NCI-H1048 (cell line): ENCODE results near the gene SMIM12.

Experiments
- DNase-seq: peaks from one replicate; lab custom pipeline; 2025; lab: John Stamatoyannopoulos, UW

SMIM12 gene, protein sequence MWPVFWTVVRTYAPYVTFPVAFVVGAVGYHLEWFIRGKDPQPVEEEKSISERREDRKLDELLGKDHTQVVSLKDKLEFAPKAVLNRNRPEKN

DNA sequence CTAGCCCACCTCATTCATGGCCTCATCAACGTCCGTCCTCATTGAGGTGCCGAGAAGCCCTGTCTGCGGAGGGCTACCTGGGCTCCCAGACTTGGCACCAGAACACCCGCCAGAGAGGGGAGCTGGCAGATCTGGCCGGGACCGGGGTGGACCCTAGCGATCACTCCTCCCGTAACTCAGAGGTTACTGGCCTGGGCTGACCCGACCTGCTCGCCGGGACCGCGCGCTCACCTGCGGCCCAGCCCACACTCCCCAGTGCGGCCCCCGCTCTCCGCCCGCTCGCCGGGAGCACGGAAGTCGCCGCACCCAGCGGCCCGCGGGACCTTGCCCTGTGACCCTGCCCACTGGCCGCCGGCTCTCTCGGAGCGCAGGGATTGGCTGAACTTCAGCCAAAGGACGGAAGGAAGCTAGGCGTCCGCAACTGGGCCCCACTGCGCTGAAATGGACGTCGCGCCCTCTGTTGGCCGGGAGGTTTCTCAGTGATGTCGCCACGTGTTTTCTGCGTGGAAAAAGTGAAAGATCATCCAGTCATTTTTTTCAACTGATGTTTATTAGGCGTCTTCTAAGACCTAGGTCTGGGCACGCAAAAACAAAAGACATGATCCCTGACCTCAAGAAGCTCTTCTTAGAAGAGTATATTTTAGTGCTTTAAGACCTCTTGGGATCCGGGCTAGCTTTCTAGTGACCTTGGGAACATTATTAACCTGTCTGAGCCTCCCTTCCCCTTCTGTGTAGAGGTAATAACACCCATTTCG, at the start of gene SMIM12:
TSS of gene SMIM12 (minus strand) at position 304 of the 755 bp plus-strand sequence. CDS start 3,772 bp downstream, outside the sequence.
- DNase-seq: peak; percentile 65

DNA sequence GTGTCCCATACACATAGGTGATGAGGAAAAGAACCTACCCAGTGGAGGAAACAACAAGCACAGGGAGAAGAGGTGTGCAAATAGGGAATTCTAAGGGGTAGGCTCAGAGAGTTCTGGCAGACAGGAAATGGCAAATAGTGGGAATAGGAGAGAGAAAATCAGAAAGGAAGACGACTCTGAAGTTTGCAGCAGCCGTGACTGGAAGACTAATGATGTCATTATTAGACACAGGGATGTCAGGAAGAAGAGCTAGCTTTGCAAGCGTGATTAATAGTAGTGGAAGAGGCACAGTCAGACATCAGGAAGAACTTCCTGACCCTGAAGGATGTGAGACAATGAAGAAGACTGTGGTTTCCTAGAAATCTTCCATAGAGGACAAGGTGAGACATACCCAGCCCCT, 48.8 kb upstream of the SMIM12 start:
- no peak for DNase-seq

- DNase-seq: peak; percentile 63
Observed at GRCh38 chr1:34907487-34908090, 48.0 kb upstream of the SMIM12 start.

DNA sequence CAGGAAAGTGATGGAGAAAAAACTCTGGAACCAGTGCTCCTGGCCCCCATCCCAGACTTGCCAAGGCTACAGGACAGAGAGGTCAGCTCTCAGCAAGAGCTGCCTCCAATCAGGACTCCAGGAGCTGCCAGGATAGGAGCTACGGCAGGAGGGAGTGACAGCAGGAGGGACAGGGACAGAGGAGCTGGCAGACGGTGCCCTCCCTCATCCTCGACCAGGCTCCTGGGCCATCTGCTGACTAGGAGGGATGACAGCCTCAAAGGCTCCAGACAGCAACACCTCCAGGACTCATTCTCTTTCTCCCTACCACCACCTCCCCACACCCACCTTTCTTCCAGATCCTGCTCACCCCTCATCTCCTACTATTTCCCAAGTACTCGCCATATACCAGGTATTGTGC, 47.2 kb upstream of the SMIM12 start:
- no peak for DNase-seq

DNA sequence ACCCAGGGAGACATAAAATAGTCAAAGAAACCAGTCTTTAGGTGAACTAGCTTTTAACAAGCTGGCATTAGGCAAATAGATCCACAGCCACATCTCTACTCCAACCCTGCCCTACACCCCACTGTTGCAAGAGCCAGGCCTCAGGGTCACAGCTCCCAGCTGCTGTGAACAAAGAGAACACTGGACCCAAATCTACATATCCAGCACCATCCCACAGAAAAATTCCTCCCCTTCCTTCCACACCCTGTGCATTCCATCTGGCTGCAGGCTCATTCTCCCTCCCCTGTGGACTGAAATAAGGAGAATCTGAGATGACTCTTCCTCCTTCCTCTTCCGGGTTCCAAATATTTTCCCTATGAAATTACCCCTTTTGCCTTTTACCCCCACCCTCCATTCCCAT, 46.7 kb upstream of the SMIM12 start:
- DNase-seq: no peak

GRCh38 chr1:34905098-34905459, 45.5 kb upstream of the SMIM12 start:
- no peak for DNase-seq

DNA sequence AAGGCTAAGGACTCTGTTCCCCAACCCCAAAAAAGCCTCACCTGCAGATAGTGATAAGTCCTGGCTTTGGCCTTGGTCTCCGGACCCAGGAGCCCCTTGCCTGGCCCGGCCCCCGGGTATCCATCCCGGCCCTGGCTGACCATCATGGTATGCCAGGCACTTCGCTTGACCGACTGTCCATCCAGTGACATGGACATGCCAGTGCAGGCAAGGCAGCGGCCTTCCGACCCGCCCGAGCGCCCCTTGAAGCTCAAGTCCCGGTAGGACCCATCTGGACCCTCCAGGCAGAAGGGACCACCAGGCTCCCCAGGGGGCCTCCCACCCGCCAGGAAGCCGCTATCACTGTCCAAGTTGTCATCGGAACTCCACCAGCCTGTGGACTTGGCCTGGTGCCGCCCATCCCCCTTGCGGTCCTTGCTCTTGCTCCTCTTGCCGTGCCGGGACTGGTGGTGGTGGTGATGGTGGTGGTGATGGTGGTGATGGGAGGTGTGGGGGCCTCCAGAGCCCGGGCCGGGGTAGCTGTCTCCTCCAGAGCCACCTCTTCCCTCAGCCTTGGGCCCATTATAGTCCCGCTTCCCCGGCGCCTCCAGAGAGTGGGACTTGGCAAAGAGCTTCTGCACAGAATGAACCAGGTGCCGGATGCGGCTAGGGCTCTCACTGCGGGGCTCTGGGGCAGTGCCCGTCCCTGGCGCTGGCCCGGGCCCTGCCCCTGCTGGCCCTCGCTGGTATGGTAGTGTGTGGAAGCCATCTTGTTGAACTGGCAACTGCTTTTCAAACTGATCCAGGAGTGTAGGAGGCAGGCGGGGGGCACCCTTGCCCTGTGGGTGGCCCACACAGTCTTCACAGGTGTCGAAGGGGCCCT, 44.9 kb upstream of the SMIM12 start:
- no peak for DNase-seq

- no peak for DNase-seq
Observed at GRCh38 chr1:34901919-34902318, 42.4 kb upstream of the SMIM12 start.

DNA sequence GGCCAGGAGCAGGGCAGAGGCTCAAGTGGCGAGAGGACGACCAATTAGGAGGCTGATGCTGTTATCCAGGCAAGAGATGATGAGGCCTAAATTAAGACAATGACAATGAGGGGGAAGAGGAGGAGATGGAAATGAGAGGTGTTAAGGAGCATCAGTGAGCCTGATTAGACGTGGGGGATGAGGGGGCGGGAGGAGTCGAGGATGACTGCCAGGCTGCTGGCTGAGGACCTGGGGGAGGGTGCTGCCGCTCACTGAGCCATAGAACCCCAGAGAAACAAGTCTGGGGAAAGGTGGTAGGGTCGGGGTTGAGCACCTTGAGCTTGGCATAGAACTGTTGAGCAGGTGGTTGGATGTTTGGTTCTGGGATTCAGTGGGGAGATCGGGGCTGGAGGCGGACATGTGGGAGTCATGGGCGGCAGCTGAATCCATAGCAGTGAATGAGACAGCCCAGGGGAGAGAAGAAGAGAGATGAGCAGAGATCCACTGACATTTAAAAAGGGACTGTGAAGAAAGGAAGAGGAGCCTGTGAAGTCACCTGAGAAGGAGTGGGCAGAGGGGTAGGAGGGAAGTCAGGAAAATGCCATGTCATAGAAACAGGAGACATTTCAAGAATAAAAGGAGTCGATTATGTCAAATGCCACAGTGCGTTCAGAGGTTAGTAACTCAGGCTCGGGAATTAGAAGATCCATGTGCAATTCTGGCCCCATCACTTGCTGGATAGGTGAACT, 41.4 kb upstream of the SMIM12 start:
- no peak for DNase-seq

GRCh38 chr1:34899906-34900305, 40.4 kb upstream of the SMIM12 start:
- no peak for DNase-seq

GRCh38 chr1:34899471-34899870, 39.9 kb upstream of the SMIM12 start:
- no peak for DNase-seq

GRCh38 chr1:34898330-34898761, 38.8 kb upstream of the SMIM12 start:
- DNase-seq: no peak

GRCh38 chr1:34896612-34897011, 37.1 kb upstream of the SMIM12 start:
- DNase-seq: no peak

GRCh38 chr1:34889705-34890104, 30.2 kb upstream of the SMIM12 start:
- no peak for DNase-seq

DNA sequence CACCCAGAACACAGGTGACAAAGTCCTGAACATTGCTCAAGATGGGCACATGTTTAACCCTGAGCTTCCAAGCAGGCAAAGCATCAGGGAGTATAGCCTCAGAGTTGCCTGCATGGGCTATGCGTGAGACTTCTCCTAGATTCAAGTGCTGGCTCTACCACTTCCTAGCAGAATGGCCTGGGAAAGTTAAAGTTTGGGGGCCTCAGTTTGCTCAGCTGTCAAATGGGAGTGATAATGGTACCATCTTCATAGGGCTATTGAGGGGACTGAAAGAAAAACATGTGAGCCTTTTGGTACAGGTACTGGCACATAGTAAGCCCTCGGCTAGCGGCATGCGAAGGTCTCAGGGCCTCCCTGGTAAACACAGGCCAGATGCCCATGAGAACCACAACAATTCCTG, 28.0 kb upstream of the SMIM12 start:
- no peak for DNase-seq

GRCh38 chr1:34885405-34886247, 26.1 kb upstream of the SMIM12 start:
- no peak for DNase-seq

DNA sequence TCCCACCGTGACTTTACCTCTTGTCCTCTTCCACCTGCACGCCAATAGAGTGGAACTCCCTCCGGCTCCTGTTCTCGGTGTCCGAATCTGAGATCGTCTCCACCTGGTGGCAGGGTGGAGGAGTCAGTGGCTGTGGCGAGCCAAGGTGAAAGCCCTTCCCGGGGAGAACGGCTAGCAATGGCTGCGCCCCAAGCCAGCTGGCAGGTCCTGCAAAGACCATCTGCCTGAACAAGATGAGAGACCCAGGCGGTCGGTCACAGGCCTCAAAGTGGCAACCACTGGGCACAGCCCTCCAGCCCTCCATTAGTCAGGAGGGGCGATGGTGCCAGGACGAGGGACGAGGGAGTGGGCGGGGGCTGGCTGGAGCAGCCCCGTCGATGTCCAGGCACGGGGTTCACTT, 25.4 kb upstream of the SMIM12 start:
- no peak for DNase-seq

GRCh38 chr1:34884536-34884935, 25.0 kb upstream of the SMIM12 start:
- DNase-seq: no peak

GRCh38 chr1:34879230-34879629, 19.7 kb upstream of the SMIM12 start:
- no peak for DNase-seq

DNA sequence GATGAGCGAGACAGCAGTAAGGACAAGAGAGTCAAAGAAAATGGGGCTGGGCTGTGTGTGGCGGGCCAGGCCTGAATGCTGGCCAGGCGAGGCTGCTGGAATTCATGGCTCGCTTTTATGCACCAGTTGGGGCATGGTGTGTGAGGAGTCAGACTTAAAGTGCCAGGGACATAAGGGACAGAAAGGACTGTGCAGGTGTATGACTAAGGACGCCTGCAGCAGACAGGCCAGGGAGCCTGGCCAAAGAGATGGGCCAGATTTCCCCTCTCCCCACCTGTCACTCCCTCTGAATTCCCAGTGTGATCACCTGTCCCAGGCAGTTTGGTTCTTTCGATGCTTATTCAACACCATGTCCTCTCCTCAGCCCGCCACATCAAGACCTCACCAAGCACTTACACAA, 16.9 kb upstream of the SMIM12 start:
- DNase-seq: no peak
